GM19240 (cell line): Measurements from ENCODE around the gene R3HDM2.

Source experiments
- DNase-seq: peaks from one replicate; pipeline ENCODE4 v3.0.0; 2011; ENCODE audit warnings: low spot score; ENCODE audit not compliant: insufficient read length

Gene R3HDM2

GRCh38 chr12:57204454-57204853 lies 226.4 kb downstream of the R3HDM2 start:
- DNase-seq = no peak

GRCh38 chr12:57203791-57204190 lies 227.1 kb downstream of the R3HDM2 start:
- DNase-seq = no peak
